NCI-H82 treated with DMSO at 0.1 percent for 48 hours (cell line): ENCODE results near the gene ZSCAN2.

Source experiments
- DNase-seq: peaks from one replicate; lab custom pipeline; 2025; ENCODE audit not compliant: unreplicated experiment; lab: John Stamatoyannopoulos, UW

The ZSCAN2 gene

GRCh38 chr15:84668221-84668982 lies 67.6 kb downstream of the ZSCAN2 start:
- no peak for DNase-seq

- no peak for DNase-seq
Measured at GRCh38 chr15:84669726-84670125, 68.9 kb downstream of the ZSCAN2 start.

GRCh38 chr15:84671211-84671610 lies 70.4 kb downstream of the ZSCAN2 start:
- no peak for DNase-seq
